HG02798 (cell line): ENCODE data around the gene FNDC3B.

Experiments used
- ATAC-seq: cut with Tn5 transposase; IDR thresholded peaks from one replicate; pipeline ENCODE4 v1.9.1; 2021; ENCODE audit warnings: mild to moderate bottlenecking; ENCODE audit not compliant: unreplicated experiment, poor library complexity

Gene FNDC3B

GRCh38 chr3:172130717-172131050 lies 91.3 kb downstream of the FNDC3B start:
- ATAC-seq, result no peak

DNA sequence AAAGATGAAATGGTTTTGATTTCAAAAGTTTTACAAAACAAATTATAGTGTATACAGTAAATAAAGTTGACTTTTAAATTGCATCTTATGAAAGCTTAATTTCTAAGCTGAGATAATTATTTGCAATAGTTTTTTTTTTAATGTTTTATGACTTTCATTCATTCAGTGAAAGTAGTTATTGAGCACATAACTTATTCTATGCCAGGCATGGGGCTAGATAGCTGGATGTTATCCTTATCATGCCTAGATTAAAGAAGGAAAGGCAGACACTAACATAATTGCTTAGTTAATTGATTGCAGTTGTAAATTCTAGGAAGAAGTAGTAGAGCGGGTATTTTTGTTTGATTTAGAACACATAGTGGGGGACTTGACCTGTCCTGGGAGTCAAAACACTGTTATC lies 92.4 kb downstream of the FNDC3B start:
- ATAC-seq, result no peak

GRCh38 chr3:172132159-172132586 lies 92.8 kb downstream of the FNDC3B start:
- no peak for ATAC-seq

DNA sequence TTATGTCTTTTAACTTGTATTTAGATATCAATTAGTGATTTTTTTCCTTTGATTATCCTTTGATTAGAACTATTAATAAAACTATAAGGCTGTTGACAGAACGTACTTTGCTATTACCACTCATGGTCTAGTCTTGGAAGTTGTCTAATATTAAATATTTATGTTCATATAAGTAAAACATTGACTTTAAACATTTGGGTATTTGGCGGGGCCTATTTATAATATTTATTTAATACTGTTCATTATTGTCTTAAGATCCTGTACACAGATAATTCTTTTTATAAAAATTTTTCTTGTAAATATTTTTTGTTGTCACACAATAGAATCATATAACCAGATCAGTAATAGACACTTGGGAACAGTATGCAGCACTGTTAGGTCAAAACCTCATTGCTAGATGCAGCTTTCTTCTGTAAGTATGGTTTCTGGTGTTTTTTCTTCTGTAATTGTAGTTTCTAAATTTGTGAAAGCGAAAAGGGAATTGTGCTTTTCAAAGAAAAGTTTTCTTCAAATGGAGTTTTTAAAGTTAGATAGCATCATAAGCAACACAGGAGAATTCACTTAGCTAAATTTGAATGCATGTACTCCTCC lies 93.4 kb downstream of the FNDC3B start:
- no peak for ATAC-seq

- ATAC-seq, result no peak
Measured at GRCh38 chr3:172133838-172134237, 94.5 kb downstream of the FNDC3B start.

DNA sequence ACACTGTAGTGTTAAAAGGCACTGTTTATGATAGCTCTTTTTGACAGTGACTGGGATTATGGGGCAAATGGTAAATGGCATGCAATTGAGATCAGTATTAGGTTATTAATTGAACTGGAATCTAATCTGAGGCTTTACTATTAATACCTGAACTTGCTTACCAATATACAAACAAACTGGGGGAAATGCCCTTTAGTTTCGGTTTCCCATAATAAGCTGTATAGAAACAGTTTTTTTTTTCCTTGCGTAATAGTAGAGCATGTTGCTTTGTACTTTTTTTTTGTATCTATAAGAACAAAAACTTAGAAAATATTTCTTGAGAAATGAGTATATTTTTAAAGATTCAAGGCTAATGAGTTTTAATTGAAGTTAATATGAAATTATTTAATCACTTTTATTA lies 95.0 kb downstream of the FNDC3B start:
- ATAC-seq, result peak; percentile 46

DNA sequence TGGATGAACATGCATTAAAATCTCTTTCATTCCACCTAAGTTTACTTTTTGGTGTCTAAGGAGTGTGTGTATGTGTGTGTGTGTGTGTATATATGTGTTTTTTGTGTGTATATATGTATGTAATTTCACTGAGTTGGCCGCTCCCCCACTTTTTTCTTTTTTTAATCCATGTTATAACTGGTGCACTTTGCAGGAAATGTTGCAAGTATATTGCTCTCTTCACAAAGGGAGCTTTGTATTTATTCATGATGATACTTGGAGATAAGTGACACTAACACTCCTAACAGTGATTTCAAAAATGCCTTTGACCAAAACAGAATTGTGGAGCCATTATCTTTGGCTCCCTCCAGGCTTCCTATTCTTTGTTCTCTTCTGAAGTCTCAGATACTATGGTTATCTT lies 95.8 kb downstream of the FNDC3B start:
- ATAC-seq, result no peak

DNA sequence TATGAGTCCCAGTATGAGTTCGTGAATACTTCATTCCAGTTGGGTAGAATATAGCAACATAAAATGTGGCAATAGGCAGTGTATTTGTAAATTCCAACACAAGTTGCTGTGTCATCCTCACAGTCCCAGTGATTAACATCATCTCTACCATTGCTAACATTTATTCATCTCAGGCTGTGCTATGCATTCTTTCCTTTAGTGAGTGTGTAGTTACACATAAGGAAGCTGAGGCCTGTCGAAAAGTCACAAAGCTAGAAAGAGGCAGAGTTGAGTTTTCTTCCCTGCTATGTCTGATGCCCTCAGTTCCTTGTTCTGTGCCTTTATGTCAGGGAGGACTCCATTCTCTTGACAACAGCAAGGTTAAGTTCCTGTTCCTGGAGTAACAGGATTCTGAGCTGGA lies 96.4 kb downstream of the FNDC3B start:
- ATAC-seq, result no peak

DNA sequence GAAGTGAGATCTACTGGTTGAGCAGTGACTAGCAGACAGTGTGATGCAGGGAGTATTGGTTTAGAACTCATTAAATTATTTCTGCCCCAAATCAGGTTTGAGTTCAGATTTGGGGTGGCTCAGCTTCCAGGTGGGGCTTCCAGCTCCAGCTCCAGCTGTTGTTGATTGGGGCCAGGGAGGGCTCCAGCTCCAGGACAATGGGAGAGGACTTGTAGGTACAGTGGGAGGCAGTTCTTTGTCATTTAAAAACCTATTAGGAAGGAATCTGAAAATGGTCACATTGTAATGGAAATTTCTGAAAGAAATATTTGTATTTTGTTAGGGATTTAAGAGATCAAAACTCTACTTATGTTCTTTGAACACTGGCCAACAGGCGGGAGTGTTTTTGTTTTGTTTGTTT lies 97.0 kb downstream of the FNDC3B start:
- ATAC-seq, result no peak

DNA sequence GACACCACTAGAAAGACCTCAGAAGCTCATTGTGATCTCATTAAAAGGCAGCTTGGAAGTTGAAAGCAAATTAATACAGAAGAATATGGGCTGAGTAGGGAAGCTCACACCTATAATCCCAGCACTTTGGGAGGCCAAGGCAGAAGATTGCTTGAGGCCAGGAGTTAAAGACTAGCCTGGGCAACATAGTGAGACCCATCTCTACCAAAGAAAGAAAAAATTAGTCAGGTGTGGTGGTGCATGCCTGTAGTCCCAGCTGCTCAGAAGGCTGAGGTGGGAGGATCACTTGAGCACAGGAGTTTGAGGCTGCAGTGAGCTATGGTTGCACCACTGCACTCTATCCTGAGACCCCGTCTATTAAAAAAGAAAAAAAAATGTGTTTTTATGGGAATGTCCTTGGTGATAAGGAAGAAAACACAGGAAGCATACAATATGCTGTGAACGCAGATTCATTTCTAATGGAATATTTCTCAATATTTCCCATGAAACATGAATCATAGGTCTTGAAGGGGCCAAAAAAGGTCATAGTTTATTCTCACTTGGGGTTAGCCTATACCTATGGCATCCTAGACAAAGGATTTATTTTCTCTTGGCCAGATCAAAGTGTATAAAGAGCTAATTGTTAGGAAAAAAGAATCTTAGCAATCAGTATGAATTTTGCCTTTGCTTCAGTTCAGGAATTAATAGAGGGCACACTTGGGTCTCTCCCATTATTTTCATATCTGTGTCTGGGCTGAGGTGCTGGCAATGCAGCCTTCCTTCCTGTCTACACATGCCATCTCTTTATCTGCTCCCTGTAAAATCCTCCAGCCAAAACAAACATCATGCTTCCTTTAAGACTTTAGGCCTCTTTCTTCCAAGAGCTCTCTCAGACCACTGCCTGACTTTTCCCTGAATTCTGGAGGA lies 98.2 kb downstream of the FNDC3B start:
- no peak for ATAC-seq

DNA sequence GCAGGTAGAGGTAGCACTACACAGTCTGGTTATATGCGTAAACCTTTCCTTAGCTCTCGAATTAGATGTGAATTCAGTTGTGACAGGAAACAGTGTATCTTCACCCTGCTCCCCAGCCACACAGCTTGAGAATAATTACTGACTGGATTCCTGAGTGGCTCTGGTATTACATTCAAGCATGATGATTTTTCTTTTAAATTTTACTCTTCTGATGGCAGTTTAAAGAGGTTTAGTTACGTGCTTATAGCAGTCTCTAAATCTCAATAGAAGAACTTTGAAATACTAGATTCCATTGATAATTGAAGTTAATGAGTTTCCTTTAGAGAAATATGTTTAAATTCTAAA lies 98.8 kb downstream of the FNDC3B start:
- ATAC-seq, result no peak

DNA sequence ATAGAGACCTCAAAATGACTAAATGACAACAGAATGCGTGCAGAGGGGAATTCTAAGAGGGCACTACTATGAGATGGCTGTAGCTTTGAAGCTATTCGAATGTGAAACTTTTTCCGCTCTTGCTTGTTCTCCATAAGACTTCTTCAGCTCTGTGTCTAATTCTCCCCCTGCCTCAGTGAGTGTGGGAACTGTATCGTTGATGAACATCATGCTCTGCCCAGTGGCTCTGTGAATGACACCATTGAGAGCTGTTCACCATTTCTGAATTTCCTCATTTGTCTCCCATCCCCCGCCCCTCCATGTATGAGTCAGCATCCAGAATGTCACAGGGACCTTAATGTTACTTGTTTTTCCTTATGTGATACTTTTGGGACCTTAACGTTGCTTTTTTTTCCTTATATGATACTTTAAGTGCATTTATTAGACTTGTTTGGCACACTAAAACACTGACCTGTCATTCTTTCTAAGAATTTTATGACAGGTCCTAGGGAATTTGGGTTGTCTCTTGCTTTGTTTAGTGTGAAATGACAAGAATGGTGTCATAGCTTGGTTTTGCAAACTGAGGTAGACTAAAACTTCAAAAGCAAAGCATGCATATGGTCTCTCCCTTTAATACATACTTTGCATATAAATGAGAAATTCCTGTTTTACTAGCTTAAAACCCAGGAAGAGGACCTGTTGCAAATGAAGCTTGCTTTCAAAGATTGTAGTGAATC lies 99.6 kb downstream of the FNDC3B start:
- peak; percentile 39 for ATAC-seq

- no peak for ATAC-seq
Measured at GRCh38 chr3:172139528-172140276, 100.3 kb downstream of the FNDC3B start.

DNA sequence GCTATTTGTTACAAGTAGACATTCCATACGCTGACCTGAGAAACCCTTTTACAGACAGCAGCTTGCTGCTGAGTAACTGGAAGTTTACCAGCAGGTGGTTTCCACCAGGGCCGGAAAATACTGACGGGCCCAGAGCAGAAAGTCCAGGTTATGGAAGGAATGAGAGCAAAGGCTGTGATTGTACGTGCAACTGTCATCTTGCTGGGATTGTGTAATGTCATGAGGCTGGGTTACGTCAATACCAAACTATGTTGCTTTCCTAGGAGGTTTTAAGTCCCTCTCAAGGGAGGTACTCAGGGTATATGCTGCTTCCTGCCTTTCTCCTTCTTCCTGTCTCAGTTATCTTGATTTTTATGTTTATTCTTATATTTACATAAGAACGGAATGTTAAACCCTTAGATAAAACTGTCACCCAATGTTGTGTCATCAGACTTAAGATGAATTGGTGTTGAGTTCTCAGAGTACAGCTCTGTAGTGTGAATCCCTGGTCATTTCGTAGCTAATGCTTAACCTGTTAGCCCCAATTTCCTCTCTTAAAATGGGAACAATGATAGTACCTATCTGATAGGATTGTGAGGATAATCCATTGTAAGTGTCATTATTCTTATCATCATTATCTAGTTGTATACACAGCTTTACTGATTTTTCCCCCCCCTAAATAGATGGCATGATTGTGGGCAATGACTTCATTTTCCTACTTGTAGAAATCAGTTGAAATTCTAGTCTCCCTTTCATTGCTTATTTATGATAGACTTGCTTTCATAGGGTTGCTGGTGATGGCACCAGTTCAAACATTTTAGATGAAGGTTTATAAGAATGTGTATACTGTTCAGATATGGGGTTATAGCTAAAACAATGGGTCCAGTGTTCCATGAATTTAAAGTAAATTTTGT lies 101.4 kb downstream of the FNDC3B start:
- no peak for ATAC-seq

DNA sequence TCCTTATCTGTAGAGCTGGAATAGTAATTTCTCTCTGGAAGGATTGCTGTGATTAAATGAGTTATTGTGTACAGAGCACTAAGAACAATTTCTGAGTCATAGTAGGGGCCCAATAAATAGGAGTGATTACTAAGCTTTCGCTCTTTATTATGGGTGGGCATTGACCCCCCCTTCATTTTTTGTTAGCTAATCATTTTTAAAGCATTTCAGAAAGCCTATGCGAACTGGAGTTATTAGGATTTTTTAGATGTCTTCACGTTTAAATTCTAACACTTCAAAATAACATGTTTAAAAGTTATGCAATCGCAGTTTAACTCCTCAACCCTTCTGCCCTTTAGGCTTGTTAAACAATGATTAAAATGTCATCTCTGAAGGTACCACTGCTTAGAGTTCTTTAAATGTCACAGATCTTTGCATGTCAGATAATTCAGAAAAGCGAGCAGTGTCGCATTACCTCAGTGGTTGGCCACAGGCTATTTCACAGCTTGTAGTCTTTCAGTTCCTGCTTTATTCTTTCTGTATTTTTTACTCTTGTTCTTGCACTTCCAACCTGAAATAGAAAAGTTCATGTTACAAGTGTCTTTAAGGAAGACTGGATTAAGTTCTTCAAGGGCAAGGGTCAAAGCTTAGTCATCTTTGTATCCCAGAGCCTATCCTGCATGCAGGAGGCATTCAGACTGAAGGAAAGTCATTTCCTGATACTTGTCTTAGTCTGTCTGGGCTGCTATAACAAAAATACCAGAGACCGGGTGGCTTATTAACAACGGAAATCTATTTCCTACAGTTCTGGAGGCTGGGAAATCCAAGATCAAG lies 102.9 kb downstream of the FNDC3B start:
- ATAC-seq, result peak; percentile 87

DNA sequence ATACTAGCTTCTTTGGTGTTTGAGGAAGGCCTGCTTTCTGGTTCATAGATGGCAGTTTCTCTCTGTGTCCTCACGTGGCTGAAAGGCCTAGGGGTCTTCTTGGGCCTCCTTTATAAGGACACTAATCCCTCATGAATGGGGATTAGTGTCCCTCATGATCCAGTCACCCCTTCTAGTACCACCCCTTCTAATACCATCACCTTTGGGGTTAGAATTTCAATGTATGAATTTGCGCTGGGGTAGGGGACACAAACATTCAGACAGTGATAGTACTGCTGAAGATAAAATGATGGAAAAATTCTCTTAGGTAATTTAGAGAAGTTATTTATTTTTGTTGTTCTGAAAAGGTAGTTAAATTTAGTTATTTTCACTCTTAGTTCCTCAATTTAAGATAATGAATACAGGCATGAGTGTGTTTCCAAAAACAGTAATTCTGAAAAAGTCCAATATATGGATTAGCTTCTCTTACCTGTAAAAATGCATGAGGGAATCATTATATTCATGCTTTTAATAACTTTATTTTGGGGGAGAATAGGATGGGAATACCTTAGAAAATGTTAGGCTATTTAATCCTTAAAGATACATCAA lies 103.6 kb downstream of the FNDC3B start:
- no peak for ATAC-seq

- ATAC-seq, result no peak
Measured at GRCh38 chr3:172143739-172144497, 104.5 kb downstream of the FNDC3B start.

- no peak for ATAC-seq
Measured at GRCh38 chr3:172144601-172145000, 105.2 kb downstream of the FNDC3B start.
